ENCODE results near the gene ACTR1B.

DNA sequence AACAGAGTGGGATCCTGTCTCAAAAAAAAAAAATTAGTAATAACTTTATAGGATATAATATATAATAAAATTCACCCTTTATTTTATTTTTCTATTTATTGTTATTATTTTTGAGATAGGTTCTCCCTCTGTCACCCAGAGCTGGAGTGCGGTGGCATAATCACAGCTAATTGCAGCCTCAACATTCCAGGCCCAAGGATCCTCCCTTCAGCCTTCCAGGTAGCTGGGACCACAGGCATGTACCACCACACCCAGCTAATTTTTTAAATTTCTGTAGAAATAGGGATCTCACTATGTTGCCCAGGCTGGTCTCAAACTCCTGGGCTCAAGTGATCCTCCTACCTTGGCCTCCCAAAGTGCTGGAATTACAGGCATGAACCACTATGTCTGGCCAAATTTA, 6.6 kb upstream of the ACTR1B start:
- no peak for TF ChIP-seq POLR2A (IDR thresholded peaks at IDR 0.05)
- TF ChIP-seq, protein P1, sequence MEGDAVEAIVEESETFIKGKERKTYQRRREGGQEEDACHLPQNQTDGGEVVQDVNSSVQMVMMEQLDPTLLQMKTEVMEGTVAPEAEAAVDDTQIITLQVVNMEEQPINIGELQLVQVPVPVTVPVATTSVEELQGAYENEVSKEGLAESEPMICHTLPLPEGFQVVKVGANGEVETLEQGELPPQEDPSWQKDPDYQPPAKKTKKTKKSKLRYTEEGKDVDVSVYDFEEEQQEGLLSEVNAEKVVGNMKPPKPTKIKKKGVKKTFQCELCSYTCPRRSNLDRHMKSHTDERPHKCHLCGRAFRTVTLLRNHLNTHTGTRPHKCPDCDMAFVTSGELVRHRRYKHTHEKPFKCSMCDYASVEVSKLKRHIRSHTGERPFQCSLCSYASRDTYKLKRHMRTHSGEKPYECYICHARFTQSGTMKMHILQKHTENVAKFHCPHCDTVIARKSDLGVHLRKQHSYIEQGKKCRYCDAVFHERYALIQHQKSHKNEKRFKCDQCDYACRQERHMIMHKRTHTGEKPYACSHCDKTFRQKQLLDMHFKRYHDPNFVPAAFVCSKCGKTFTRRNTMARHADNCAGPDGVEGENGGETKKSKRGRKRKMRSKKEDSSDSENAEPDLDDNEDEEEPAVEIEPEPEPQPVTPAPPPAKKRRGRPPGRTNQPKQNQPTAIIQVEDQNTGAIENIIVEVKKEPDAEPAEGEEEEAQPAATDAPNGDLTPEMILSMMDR (IDR thresholded peaks at IDR 0.05), result no peak
